Spleen (tissue), 11 donors: ENCODE measurements around the gene ACTR3C. TPM values are rescaled to one million over a fixed set of nuclear protein-coding genes. Genes with fewer than 3 reads are reported as not detected.

Experiments
- DNase-seq: peaks from one replicate; pipeline ENCODE4 v3.0.0-alpha.2; 2020
- H3K27ac ChIP-seq, 8 donors: fragments of 200-600 bp; sonication (generic) in 7 of 8; 1 replicate in 4 of 8; 2 replicates in 4 of 8; pipeline versions ENCODE4 v1.5.0 to v1.8.0; 2016 to 2021; ENCODE audit warnings: inconsistent platforms in 4 of 8, mild to moderate bottlenecking in 4 of 8, moderate library complexity in 1 of 8
- H3K27me3 ChIP-seq, 7 donors: fragments of 200-600 bp; sonication (generic) in 6 of 7; replicated peaks in 1 of 7; 1 replicate in 4 of 7; 2 replicates in 3 of 7; pipeline versions ENCODE4 v1.5.0 to v1.8.0; 2016 to 2021; ENCODE audit warnings: inconsistent platforms in 3 of 7, mild to moderate bottlenecking in 1 of 7
- H3K36me3 ChIP-seq, 6 donors: fragments of 200-600 bp; sonication (generic) in 5 of 6; 1 replicate in 4 of 6; 2 replicates in 2 of 6; pipeline versions ENCODE4 v1.5.0 to v1.8.0; 2016 to 2021; ENCODE audit warnings: inconsistent platforms in 2 of 6
- H3K4me1 ChIP-seq, 6 donors: fragments of 200-600 bp; sonication (generic) in 5 of 6; 1 replicate in 3 of 6; 2 replicates in 3 of 6; pipeline versions ENCODE4 v1.5.0 to v1.8.0; 2016 to 2021; ENCODE audit warnings: inconsistent platforms in 3 of 6
- H3K4me3 ChIP-seq, 8 donors: fragments of 200-600 bp; sonication (generic) in 7 of 8; 1 replicate in 4 of 8; 2 replicates in 4 of 8; pipeline versions ENCODE4 v1.5.0 to v1.8.0; 2016 to 2021; ENCODE audit warnings: inconsistent platforms in 4 of 8, mild to moderate bottlenecking in 4 of 8, moderate library complexity in 2 of 8
- H3K9me3 ChIP-seq, 8 donors: fragments of 200-600 bp; sonication (generic) in 7 of 8; 1 replicate in 4 of 8; 2 replicates in 4 of 8; pipeline versions ENCODE4 v1.5.0 to v1.8.0; 2016 to 2021; ENCODE audit warnings: inconsistent platforms in 4 of 8
- POLR2A ChIP-seq, 3 donors: fragments of 450-650 bp; IDR thresholded peaks; one replicate each; pipeline ENCODE4 v1.5.1; 2017; ENCODE audit warnings: antibody characterized with exemption in 3 of 3, mild to moderate bottlenecking in 1 of 3
- POLR2AphosphoS5 ChIP-seq, 3 donors: sonication (generic); formaldehyde crosslinking; IDR thresholded peaks; one replicate each; pipeline ENCODE4 v1.5.1; 2017; ENCODE audit warnings: antibody characterized with exemption in 3 of 3
- WGBS, 5 donors: extraction: QIAGEN DNeasy Blood & Tissue Kit in 3 of 5; methylation state at CpG; one replicate each; pipeline versions ENCODE4 v1.1.5 to v1.1.7; 2013 to 2018; 5-methylcytosine and 5-hydroxymethylcytosine counted together
- intact Hi-C: fragments of 100-400 bp; cut with DNase I; formaldehyde crosslinking; loops from one replicate; pipeline ENCODE4 v1.15.0; 2023; ENCODE audit warnings: low total_unique reads
- polyA plus RNA-seq, 3 donors: library from polyadenylated mRNA; stranded (reverse); fragments of 200-250 nt; gene quantifications; one replicate each; pipeline ENCODE4 v1.2.1, GENCODE V29; 2013
- total RNA-seq, 7 donors: library from RNA; depleted of rRNA in 3 of 7; stranded (reverse); fragments of >200 nt in 3 of 7; fragmentation: NEBNext Ultra II Directional in 4 of 7; extraction: Animal tissue kit (Norgen Biotek cat#: 25700) in 4 of 7; gene quantifications; one replicate each; pipeline versions ENCODE4 v1.1.0 to v1.2.1, GENCODE V29; 2016 to 2021
- TF ChIP-seq, protein P1 (sequence below), 11 experiments: fragments of 200-600 bp in 7 of 11; fragments of 450-650 bp in 4 of 11; sonication (generic) in 4 of 11; IDR thresholded peaks in 8 of 11; conservative IDR thresholded peaks in 3 of 11; 1 replicate in 7 of 11; 2 replicates in 4 of 11; pipeline versions ENCODE4 v1.4.0 to v1.8.0; 2016 to 2021; ENCODE audit warnings: antibody characterized with exemption in 11 of 11, inconsistent platforms in 4 of 11, mild to moderate bottlenecking in 1 of 11
- donor health status: healthy with polysubstance abuse.
- donor health status: DM: no; HTN: no; CAD: no; lungs with moderate emphysema.
- donor health status: DM: no; HTN: no; CAD: no.
- donor health status: Bipolar disorder and iron deficiency.
- donor health status: healthy.
- donor health status: DM: no; HTN: no; CAD: no.
- donor health status: DM: yes; HTN: yes; CAD: no.

The ACTR3C gene
- total and polyA plus RNA-seq, 10 donors, result 0.78 to 18.6 (median 7.6) TPM

DNA sequence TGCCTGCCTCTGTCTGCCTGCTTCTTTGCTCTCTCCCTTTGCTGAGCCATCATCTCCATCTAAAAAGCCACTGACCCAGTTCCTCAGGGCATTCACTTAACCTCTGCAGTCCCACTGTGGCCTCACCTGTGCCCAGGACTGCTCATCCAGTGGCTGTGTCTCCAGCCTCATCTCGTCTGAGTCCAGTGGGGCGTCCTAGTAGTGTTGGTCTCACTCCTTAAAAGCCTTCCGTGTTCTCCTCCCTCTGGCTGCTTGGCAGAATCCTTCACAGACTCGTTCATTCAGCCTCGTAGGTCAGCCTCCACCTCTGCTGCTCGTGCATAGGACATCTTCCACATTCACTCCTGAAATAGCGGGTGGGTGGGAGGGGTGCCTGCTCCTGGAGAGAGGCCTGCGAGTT is 10.8 kb upstream of the ACTR3C start:
- Histone ChIP-seq H3K9me3 (no peaks in the 10 kb centered on the region), H3K27ac (peak overlapping the region in 2 of 8 donors; percentile 8 to 22), H3K36me3 (peaks cover 0 to 64% (median 31%) of the 10 kb centered on the region in 6 donors), H3K4me1 (peaks cover 0 to 23% (median 7%) of the 10 kb centered on the region in 6 donors), H3K4me3 (no peak overlapping the region), H3K27me3 (no peaks in the 10 kb centered on the region)
- 84 to 96% (median 92%) methylated on average over 4 to 8 of the region's 8 CpGs for WGBS, 5 donors
- intact Hi-C loops, result no loop called here
- no peak for DNase-seq
- TF ChIP-seq, protein P1, sequence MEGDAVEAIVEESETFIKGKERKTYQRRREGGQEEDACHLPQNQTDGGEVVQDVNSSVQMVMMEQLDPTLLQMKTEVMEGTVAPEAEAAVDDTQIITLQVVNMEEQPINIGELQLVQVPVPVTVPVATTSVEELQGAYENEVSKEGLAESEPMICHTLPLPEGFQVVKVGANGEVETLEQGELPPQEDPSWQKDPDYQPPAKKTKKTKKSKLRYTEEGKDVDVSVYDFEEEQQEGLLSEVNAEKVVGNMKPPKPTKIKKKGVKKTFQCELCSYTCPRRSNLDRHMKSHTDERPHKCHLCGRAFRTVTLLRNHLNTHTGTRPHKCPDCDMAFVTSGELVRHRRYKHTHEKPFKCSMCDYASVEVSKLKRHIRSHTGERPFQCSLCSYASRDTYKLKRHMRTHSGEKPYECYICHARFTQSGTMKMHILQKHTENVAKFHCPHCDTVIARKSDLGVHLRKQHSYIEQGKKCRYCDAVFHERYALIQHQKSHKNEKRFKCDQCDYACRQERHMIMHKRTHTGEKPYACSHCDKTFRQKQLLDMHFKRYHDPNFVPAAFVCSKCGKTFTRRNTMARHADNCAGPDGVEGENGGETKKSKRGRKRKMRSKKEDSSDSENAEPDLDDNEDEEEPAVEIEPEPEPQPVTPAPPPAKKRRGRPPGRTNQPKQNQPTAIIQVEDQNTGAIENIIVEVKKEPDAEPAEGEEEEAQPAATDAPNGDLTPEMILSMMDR (IDR thresholded peaks at IDR 0.05 in 8 of 11, conservative IDR thresholded peaks at IDR 0.05 in 3 of 11), result no peak
- TF ChIP-seq POLR2A (IDR thresholded peaks at IDR 0.05), result no peak
- no peak for TF ChIP-seq POLR2AphosphoS5 (IDR thresholded peaks at IDR 0.05)

DNA sequence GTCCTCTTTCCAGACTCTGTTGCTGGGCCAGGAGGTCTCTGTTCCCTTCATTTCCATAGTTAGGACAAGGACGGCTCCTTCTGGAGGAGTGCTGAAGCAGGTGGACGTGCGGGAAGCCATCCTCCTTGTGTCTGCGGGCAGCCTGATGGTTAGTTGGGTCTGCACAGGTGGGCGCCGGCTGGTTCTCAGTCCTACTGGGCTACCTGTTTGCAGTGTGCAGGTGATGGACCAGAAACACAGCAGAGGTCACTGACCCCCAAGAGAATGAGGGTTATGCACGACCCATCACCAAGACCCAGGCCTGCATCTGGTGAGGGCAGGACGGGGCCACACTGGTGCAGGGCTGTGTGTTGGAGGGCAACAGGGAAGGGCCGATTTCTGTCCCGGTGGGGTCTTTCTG is 10.3 kb upstream of the ACTR3C start:
- intact Hi-C loops, result no loop called here
- Histone ChIP-seq H3K9me3 (no peaks in the 10 kb centered on the region), H3K27ac (no peak overlapping the region), H3K36me3 (peaks cover 0 to 69% (median 35%) of the 10 kb centered on the region in 6 donors), H3K27me3 (no peaks in the 10 kb centered on the region), H3K4me3 (no peak overlapping the region), H3K4me1 (peaks cover 0 to 19% (median 5%) of the 10 kb centered on the region in 6 donors)
- TF ChIP-seq, protein P1 (IDR thresholded peaks at IDR 0.05 in 8 of 11, conservative IDR thresholded peaks at IDR 0.05 in 3 of 11), result no peak
- no peak for TF ChIP-seq POLR2AphosphoS5 (IDR thresholded peaks at IDR 0.05)
- TF ChIP-seq POLR2A (IDR thresholded peaks at IDR 0.05), result no peak
- WGBS, 5 donors, result 93 to 96% (median 95%) methylated on average over 10 of the region's 10 CpGs
- DNase-seq, result no peak

DNA sequence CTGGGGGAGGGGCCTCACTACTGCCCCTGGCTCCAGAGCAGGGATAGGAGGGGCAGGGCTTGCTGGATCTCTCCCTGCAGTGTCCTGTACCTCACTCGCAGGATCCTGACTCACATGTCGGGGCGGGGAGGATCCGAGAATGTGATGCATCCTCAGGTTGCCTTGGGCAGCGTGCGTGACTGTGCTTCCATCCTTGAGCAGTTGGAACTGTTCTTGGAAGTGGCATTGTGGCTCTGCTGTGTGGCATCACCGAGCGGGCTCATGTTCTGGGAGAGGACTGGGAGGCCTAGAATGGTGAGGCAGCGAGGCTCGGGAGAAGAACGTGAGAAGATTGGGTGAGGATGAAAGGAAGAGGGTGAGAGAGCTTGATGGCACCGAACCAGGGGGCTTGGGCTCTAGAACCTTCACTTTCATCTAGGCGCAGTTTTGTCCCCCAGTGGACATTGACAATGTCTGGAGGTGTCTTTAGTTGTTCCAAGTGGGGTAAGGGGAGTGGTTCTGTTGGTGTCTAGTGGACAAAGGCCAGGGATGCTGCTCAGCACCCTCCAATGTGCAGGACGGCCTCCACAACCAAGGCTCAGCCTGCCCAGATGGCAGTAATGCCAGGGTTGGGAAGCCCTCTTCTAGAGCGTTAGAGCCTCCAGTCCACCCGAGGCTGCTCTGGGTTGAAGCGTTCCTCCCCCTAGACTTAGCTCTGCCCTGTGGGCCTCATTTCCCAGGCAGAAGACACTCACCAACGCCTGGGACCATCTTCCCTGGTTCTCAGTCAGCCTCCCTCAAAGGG is 9.7 kb upstream of the ACTR3C start:
- H3K4me1 ChIP-seq, result peaks cover 0 to 12% (median 3%) of the 10 kb centered on the region in 6 donors
- no peak overlapping the region for H3K4me3 ChIP-seq
- no peaks in the 10 kb centered on the region for H3K27me3 ChIP-seq
- TF ChIP-seq POLR2AphosphoS5 (IDR thresholded peaks at IDR 0.05) (no peak), POLR2A (IDR thresholded peaks at IDR 0.05) (no peak)
- TF ChIP-seq, protein P1 (IDR thresholded peaks at IDR 0.05 in 8 of 11, conservative IDR thresholded peaks at IDR 0.05 in 3 of 11), result no peak
- intact Hi-C loops, result no loop called here
- DNase-seq, result no peak
- H3K36me3 ChIP-seq, result peaks cover 0 to 69% (median 36%) of the 10 kb centered on the region in 6 donors
- H3K27ac ChIP-seq, result no peak overlapping the region
- no peaks in the 10 kb centered on the region for H3K9me3 ChIP-seq
- WGBS, 5 donors, result 92 to 95% (median 94%) methylated on average over 18 of the region's 18 CpGs

DNA sequence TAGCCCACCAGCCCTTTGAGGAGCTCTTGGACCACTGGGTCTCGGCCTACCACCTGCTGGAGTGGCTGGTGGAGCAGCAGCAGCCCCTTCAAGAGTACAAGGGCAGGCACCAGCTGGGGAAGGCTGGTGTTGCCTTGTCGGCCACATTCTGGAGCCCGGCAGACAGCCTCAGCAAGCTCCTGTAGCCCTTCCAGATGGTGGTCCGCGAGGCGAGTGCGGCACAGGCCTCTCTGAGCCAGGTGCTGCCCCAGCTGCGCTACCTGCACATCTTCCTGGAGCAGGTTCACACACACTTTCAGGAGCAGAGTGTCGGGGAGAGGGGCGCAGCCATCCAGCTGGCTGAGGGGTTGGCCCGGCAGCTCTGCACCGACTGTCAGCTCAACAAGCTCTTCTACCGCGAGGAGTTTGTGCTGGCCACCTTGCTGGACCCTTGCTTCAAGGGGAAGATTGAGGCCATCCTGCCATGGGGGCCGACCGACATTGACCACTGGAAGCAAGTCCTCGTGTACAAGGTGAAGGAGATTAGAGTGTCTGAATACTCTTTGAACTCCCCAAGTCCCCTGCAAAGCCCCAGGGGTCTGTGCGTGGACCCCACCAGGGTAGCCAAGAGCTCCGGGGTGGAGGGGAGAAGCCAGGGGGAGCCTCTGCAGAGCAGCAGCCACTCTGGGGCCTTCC is 7.0 kb upstream of the ACTR3C start:
- H3K9me3 ChIP-seq, result no peaks in the 10 kb centered on the region
- intact Hi-C loops, result no loop called here
- DNase-seq, result no peak
- H3K4me1 ChIP-seq, result peaks cover 0 to 11% (median 2%) of the 10 kb centered on the region in 6 donors
- peak in 1 of 3 donors; percentile 17 for TF ChIP-seq POLR2AphosphoS5 (IDR thresholded peaks at IDR 0.05)
- TF ChIP-seq POLR2A (IDR thresholded peaks at IDR 0.05), result no peak
- TF ChIP-seq, protein P1 (IDR thresholded peaks at IDR 0.05 in 8 of 11, conservative IDR thresholded peaks at IDR 0.05 in 3 of 11), result no peak
- 93 to 100% (median 96%) methylated on average over 3 to 19 of the region's 19 CpGs for WGBS, 5 donors
- H3K4me3 ChIP-seq, result no peak overlapping the region
- no peak overlapping the region for H3K27ac ChIP-seq
- H3K27me3 ChIP-seq, result no peaks in the 10 kb centered on the region
- peaks cover 0 to 80% (median 31%) of the 10 kb centered on the region in 6 donors for H3K36me3 ChIP-seq
